HCT116 (cell line): ENCODE results near the gene PSKH1. TPM values are rescaled to one million over a fixed set of nuclear protein-coding genes. Genes with fewer than 3 reads are reported as not detected.
"Not testable (repeated sequence)": the region's sequence is repeated elsewhere in the genome, so short reads cannot be mapped to it uniquely, and the experiment has no call there.

Experiments
- ATAC-seq: fragments of 200-7000 bp; cut with Tn5 transposase; 2 replicates; pipeline ENCODE4 v1.9.1; 2020; ENCODE audit warnings: mild to moderate bottlenecking, moderate library complexity
- BruUV-seq: library from RNA; stranded (reverse); fragments of 400-500 nt; replicated peaks from 2 replicates; lab custom pipeline; 2021; lab: Mats Ljungman, UMichigan
- CTCF ChIA-PET: fragments of 300-600 bp; sonication (Branson Sonifier 250); formaldehyde crosslinking; loops from one replicate; lab custom pipeline; 2021; ENCODE audit warnings: antibody characterized with exemption; lab: Charles Lee
- POLR2A ChIA-PET: fragments of 300-600, 350-600 bp; sonication (Branson Sonifier 250); formaldehyde crosslinking; loops from one replicate; lab custom pipeline; 2021; ENCODE audit warnings: antibody characterized with exemption; lab: Charles Lee
- RAD21 ChIA-PET, 2 experiments: fragments of 300-600 bp; sonication (Branson Sonifier 250); formaldehyde crosslinking; loops; one replicate each; lab custom pipeline; 2023; ENCODE audit warnings: low total read pairs in 2 of 2; ENCODE audit not compliant: uncharacterized antibody in 2 of 2, unreplicated experiment in 2 of 2, low non-redundant PET in 1 of 2; lab: Charles Lee
- DNase-seq: peaks from one replicate; pipeline ENCODE4 v3.0.0-alpha.2; 2010; ENCODE audit warnings: low read depth, low spot score
- H2AFZ ChIP-seq: fragments of 200-600 bp; shearing (Covaris generic), sonication (generic); 2 replicates; pipeline ENCODE4 v1.6.1; 2017; ENCODE audit warnings: low read depth, mixed run types, mixed read lengths, antibody characterized with exemption, low read length; ENCODE audit not compliant: poor library complexity, severe bottlenecking
- H3K27ac ChIP-seq: 2 replicates; pipeline ENCODE4 v1.5.1; 2012; ENCODE audit warnings: low read depth, low read length
- H3K27me3 ChIP-seq: fragments of 200-600 bp; sonication (generic); 2 replicates; pipeline ENCODE4 v1.6.1; 2016; ENCODE audit warnings: mixed run types, low read length, mixed read lengths; ENCODE audit not compliant: insufficient read depth
- H3K36me3 ChIP-seq, 2 experiments: fragments of 200-500 bp in 1 of 2; fragments of 200-600 bp in 1 of 2; sonication (Bioruptor generic) in 1 of 2; sonication (generic) in 1 of 2; 2 replicates each; pipeline versions ENCODE4 v1.5.1 to v1.6.1; 2014 to 2016; ENCODE audit warnings: low read length in 2 of 2, inconsistent platforms in 1 of 2, mixed read lengths in 1 of 2, mixed run types in 1 of 2; ENCODE audit not compliant: insufficient read depth in 2 of 2, control insufficient read depth in 1 of 2
- H3K4me1 ChIP-seq, 2 experiments: fragments of 200-600 bp in 1 of 2; sonication (generic) in 1 of 2; 2 replicates each; pipeline versions ENCODE4 v1.5.1 to v1.6.1; 2012 to 2017; ENCODE audit warnings: low read length in 2 of 2, inconsistent platforms in 1 of 2, mild to moderate bottlenecking in 1 of 2, mixed read lengths in 1 of 2, mixed run types in 1 of 2, moderate library complexity in 1 of 2; ENCODE audit not compliant: insufficient read depth in 2 of 2, control insufficient read depth in 1 of 2
- H3K4me2 ChIP-seq: fragments of 200-600 bp; sonication (generic); 2 replicates; pipeline ENCODE4 v1.6.1; 2017; ENCODE audit warnings: mixed run types, low read length, mixed read lengths
- H3K4me3 ChIP-seq, 2 experiments: fragments of 200-600 bp in 1 of 2; sonication (generic) in 1 of 2; replicated peaks in 1 of 2; 2 replicates each; pipeline ENCODE4 v1.5.1; 2011 to 2016; ENCODE audit warnings: low read length in 2 of 2, control low read depth in 1 of 2, low read depth in 1 of 2, mild to moderate bottlenecking in 1 of 2, mixed read lengths in 1 of 2, mixed run types in 1 of 2
- H3K79me2 ChIP-seq: fragments of 200-600 bp; sonication (generic); 2 replicates; pipeline ENCODE4 v1.6.1; 2017; ENCODE audit warnings: mild to moderate bottlenecking, mixed run types, low read length, moderate library complexity, mixed read lengths; ENCODE audit not compliant: insufficient read depth
- H3K9ac ChIP-seq: fragments of 200-600 bp; sonication (generic); 2 replicates; pipeline ENCODE4 v1.6.1; 2016; ENCODE audit warnings: low read length, mixed read lengths
- H3K9me2 ChIP-seq: fragments of 200-600 bp; sonication (generic), shearing (Covaris generic); 2 replicates; pipeline ENCODE4 v1.6.1; 2017; ENCODE audit warnings: mixed run types, mild to moderate bottlenecking, moderate library complexity; ENCODE audit not compliant: insufficient read depth
- H3K9me3 ChIP-seq, 2 experiments: fragments of 200-500 bp in 1 of 2; fragments of 200-600 bp in 1 of 2; sonication (Bioruptor generic) in 1 of 2; sonication (generic) in 1 of 2; 2 replicates each; pipeline ENCODE4 v1.6.1; 2014 to 2017; ENCODE audit warnings: low read length in 2 of 2, mixed read lengths in 2 of 2, inconsistent platforms in 1 of 2, low read depth in 1 of 2, mild to moderate bottlenecking in 1 of 2, mixed run types in 1 of 2, moderate library complexity in 1 of 2; ENCODE audit not compliant: control insufficient read depth in 1 of 2, insufficient read depth in 1 of 2
- H4K20me1 ChIP-seq: fragments of 200-600 bp; sonication (generic), shearing (Covaris generic); 2 replicates; pipeline ENCODE4 v1.6.1; 2017; ENCODE audit warnings: mixed run types, mild to moderate bottlenecking, moderate library complexity; ENCODE audit not compliant: insufficient read depth
- CEBPB ChIP-seq: IDR thresholded peaks from 2 replicates; pipeline ENCODE4 v1.6.1; 2012; ENCODE audit warnings: low read depth
- ELF1 ChIP-seq: IDR thresholded peaks from 2 replicates; pipeline ENCODE4 v1.6.1; 2012; ENCODE audit warnings: low read depth, borderline replicate concordance
- EZH2 ChIP-seq: fragments of 200-600 bp; sonication (generic); IDR thresholded peaks from 2 replicates; pipeline ENCODE4 v1.6.1; 2017; ENCODE audit warnings: antibody characterized with exemption, mixed run types
- EZH2phosphoT487 ChIP-seq: fragments of 200-600 bp; IDR thresholded peaks from 2 replicates; pipeline ENCODE4 v1.6.1; 2018; ENCODE audit warnings: antibody characterized with exemption, borderline replicate concordance
- FOSL1 ChIP-seq: IDR thresholded peaks from 2 replicates; pipeline ENCODE4 v1.6.1; 2012; ENCODE audit warnings: low read depth
- POLR2AphosphoS5 ChIP-seq: IDR thresholded peaks from 2 replicates; pipeline ENCODE4 v1.6.1; 2011; ENCODE audit warnings: mild to moderate bottlenecking, low read depth, low read length, moderate library complexity
- RAD21 ChIP-seq: IDR thresholded peaks from 2 replicates; pipeline ENCODE4 v1.6.1; 2012; ENCODE audit warnings: low read depth, mild to moderate bottlenecking
- SP1 ChIP-seq: IDR thresholded peaks from 2 replicates; pipeline ENCODE4 v1.6.1; 2012; ENCODE audit warnings: low read depth
- SRF ChIP-seq: IDR thresholded peaks from 2 replicates; pipeline ENCODE4 v1.6.1; 2012; ENCODE audit warnings: low read depth
- YY1 ChIP-seq: IDR thresholded peaks from 2 replicates; pipeline ENCODE4 v1.6.1; 2011; ENCODE audit warnings: low read length, low read depth, moderate library complexity, mild to moderate bottlenecking; ENCODE audit not compliant: insufficient replicate concordance; ENCODE audit errors: extremely low read depth
- ZFX ChIP-seq: fragments of 450-650 bp; IDR thresholded peaks from 2 replicates; pipeline ENCODE4 v1.6.1; 2017
- ZNF274 ChIP-seq: fragments of 200-500 bp; sonication (Bioruptor generic); IDR thresholded peaks from 2 replicates; pipeline ENCODE4 v1.6.1; 2014; ENCODE audit warnings: mild to moderate bottlenecking, low read depth, low read length, inconsistent platforms
- intact Hi-C: fragments of 100-400 bp; cut with micrococcal nuclease; formaldehyde crosslinking; loops from 2 replicates; pipeline ENCODE4 v1.10.0; 2022
- total RNA-seq: library from RNA; stranded (reverse); gene quantifications from one replicate; pipeline ENCODE4 v1.2.1, GENCODE V29; 2021; ENCODE audit not compliant: unreplicated experiment
- TF ChIP-seq, protein P1 (sequence below): IDR thresholded peaks from 2 replicates; pipeline ENCODE4 v1.6.1; 2012
- TF ChIP-seq, protein P2 (sequence below): IDR thresholded peaks from 2 replicates; pipeline ENCODE4 v1.6.1; 2011; ENCODE audit warnings: mild to moderate bottlenecking, low read length, moderate library complexity; ENCODE audit not compliant: insufficient replicate concordance; ENCODE audit errors: extremely low read depth

PSKH1 gene
- total RNA-seq, 1 experiment from 2014 or later = 16.2 TPM

DNA sequence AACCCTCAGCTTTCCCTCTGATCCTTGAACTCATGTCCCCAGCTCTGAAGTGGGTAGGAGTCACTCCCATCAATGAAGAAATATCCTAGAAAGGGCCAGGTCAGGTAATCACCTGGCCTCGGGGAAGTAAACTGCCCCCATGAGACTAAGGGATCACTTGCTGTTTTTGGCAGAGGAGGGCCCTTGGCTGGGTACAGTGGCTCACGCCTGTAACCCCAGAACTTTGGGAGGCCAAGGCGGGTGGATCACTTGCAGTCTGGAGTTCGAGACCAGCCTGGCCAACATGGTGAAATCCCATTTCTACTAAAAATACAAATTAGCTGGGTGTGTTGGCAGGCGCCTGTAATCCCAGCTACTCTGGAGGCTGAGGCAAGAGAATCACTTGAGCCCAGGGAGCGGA is 29.0 kb upstream of the PSKH1 start:
- RAD21 ChIA-PET, DNase-seq, H3K9ac ChIP-seq, H3K9me3 ChIP-seq, H2AFZ ChIP-seq, H3K27me3 ChIP-seq, H3K4me3 ChIP-seq, BruUV-seq, H3K4me2 ChIP-seq, ATAC-seq, H4K20me1 ChIP-seq, H3K9me2 ChIP-seq, H3K27ac ChIP-seq: not testable (repeated sequence)
- Histone ChIP-seq H3K79me2 (peaks cover 71% of the 10 kb centered on the region), H3K4me1 (peaks cover 8 to 45% of the 10 kb centered on the region in 2 experiments; a peak in 3 of 4 replicates), H3K36me3 (peaks cover 22 to 39% of the 10 kb centered on the region in 2 experiments; a peak in 3 of 4 replicates)
- ChIA-PET POLR2A (interaction anchor here (0.9 kb wide), 1 partner anchor 49 kb away, joined by 4 read pairs; no protein-coding TSS in a partner anchor), CTCF (interaction anchor here (1.1 to 2.1 kb wide), 3 partner anchors 48 to 191 kb away, joined by 4 to 15 read pairs (median 12); no protein-coding TSS in a partner anchor)
- intact Hi-C loops = loop anchor here (2.0 kb wide), 1 partner anchor 191 kb away; no protein-coding TSS in a partner anchor

DNA sequence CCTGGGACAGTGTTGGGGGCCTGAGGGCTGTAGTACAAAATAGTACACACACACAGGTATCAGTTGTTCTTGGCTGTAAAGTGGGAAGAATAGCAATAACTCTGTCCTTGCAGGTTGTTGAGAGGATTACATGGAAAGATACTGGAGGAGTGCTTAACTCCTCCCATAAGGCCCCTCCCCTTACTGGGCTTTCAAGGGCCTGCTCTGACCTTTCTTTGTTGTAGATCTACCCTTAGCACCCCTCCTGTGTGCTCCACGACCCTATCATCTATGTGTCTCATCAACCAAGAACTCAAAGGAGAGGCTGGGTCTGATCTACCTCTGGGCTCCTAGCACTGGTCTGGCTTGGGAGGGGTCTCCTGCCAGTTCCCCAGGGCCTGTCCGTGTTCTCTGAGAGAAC is 28.5 kb upstream of the PSKH1 start:
- intact Hi-C loops = loop anchor here (2.0 kb wide), 1 partner anchor 192 kb away; no protein-coding TSS in a partner anchor
- no peak overlapping the region for H3K4me2 ChIP-seq
- TF ChIP-seq EZH2phosphoT487 (no peak), ELF1 (no peak), SP1 (no peak), YY1 (no peak), SRF (no peak), ZFX (no peak), ZNF274 (no peak), EZH2 (no peak), CEBPB (no peak), FOSL1 (no peak), RAD21 (no peak), POLR2AphosphoS5 (no peak)
- TF ChIP-seq, protein P1, sequence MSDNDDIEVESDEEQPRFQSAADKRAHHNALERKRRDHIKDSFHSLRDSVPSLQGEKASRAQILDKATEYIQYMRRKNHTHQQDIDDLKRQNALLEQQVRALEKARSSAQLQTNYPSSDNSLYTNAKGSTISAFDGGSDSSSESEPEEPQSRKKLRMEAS = no peak
- TF ChIP-seq, protein P2, sequence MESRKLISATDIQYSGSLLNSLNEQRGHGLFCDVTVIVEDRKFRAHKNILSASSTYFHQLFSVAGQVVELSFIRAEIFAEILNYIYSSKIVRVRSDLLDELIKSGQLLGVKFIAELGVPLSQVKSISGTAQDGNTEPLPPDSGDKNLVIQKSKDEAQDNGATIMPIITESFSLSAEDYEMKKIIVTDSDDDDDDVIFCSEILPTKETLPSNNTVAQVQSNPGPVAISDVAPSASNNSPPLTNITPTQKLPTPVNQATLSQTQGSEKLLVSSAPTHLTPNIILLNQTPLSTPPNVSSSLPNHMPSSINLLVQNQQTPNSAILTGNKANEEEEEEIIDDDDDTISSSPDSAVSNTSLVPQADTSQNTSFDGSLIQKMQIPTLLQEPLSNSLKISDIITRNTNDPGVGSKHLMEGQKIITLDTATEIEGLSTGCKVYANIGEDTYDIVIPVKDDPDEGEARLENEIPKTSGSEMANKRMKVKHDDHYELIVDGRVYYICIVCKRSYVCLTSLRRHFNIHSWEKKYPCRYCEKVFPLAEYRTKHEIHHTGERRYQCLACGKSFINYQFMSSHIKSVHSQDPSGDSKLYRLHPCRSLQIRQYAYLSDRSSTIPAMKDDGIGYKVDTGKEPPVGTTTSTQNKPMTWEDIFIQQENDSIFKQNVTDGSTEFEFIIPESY = no peak

More for the DNA sequence above, 28.5 kb upstream of the PSKH1 start:
- no TSS peak for BruUV-seq
- Histone ChIP-seq H3K4me3 (no peak overlapping the region), H3K36me3 (peaks cover 22 to 39% of the 10 kb centered on the region in 2 experiments; a peak in 3 of 4 replicates), H3K79me2 (peaks cover 65% of the 10 kb centered on the region), H3K4me1 (peaks cover 8 to 45% of the 10 kb centered on the region in 2 experiments; a peak in 3 of 4 replicates), H2AFZ (no peak overlapping the region), H3K9ac (no peak overlapping the region), H3K9me2 (no peaks in the 10 kb centered on the region), H4K20me1 (peaks cover 4% of the 10 kb centered on the region; the same call in 1 of the 2 replicates), H3K27ac (peak overlapping the region; percentile 0; the same call in 1 of the 2 replicates), H3K27me3 (no peaks in the 10 kb centered on the region), H3K9me3 (no peaks in the 10 kb centered on the region)
- POLR2A ChIA-PET = no interaction called here
- RAD21 ChIA-PET = no interaction called here
- DNase-seq = no peak
- ATAC-seq = 0 out of 2 replicates have a peak, but pooled peaks have one; percentile 7
- CTCF ChIA-PET = interaction anchor here (1.1 to 2.1 kb wide), 3 partner anchors 48 to 343 kb away, joined by 6 to 18 read pairs (median 15); no protein-coding TSS in a partner anchor
